Neuron (in vitro differentiated cells): ENCODE measurements around the gene ZDHHC22.

Source experiments
- H2AFZ ChIP-seq: one replicate; pipeline ENCODE4 v1.6.1; 2013; ENCODE audit warnings: low read depth, mild to moderate bottlenecking, inconsistent platforms, low read length, moderate library complexity
- H3K27me3 ChIP-seq: one replicate; pipeline ENCODE4 v1.6.1; 2013; ENCODE audit warnings: low read length; ENCODE audit not compliant: insufficient read depth
- H3K36me3 ChIP-seq: one replicate; pipeline ENCODE4 v1.6.1; 2013; ENCODE audit warnings: low read length; ENCODE audit not compliant: insufficient read depth
- H3K4me1 ChIP-seq: one replicate; pipeline ENCODE4 v1.6.1; 2013; ENCODE audit warnings: low read length; ENCODE audit not compliant: insufficient read depth
- H3K4me3 ChIP-seq: 2 replicates; pipeline ENCODE4 v1.5.1; 2013; ENCODE audit warnings: mild to moderate bottlenecking, low read length, moderate library complexity
- H3K9me3 ChIP-seq: one replicate; pipeline ENCODE4 v1.6.1; 2013; ENCODE audit warnings: low read length

The ZDHHC22 gene

GRCh38 chr14:77131206-77131605 is 10.4 kb downstream of the ZDHHC22 start:
- H3K36me3 ChIP-seq: no peaks in the 10 kb centered on the region
- no peak overlapping the region for H2AFZ ChIP-seq
- no peaks in the 10 kb centered on the region for H3K9me3 ChIP-seq
- no peak overlapping the region for H3K4me3 ChIP-seq
- no peaks in the 10 kb centered on the region for H3K4me1 ChIP-seq
- H3K27me3 ChIP-seq: no peaks in the 10 kb centered on the region

GRCh38 chr14:77130386-77130785 is 11.2 kb downstream of the ZDHHC22 start:
- no peak overlapping the region for H2AFZ ChIP-seq
- H3K9me3 ChIP-seq: no peaks in the 10 kb centered on the region
- no peak overlapping the region for H3K4me3 ChIP-seq
- H3K36me3 ChIP-seq: no peaks in the 10 kb centered on the region
- H3K4me1 ChIP-seq: no peaks in the 10 kb centered on the region
- H3K27me3 ChIP-seq: no peaks in the 10 kb centered on the region

- Histone ChIP-seq H3K4me1 (no peaks in the 10 kb centered on the region), H3K9me3 (no peaks in the 10 kb centered on the region), H2AFZ (no peak overlapping the region), H3K27me3 (no peaks in the 10 kb centered on the region), H3K36me3 (no peaks in the 10 kb centered on the region), H3K4me3 (no peak overlapping the region)
These were observed 13.1 kb downstream of the ZDHHC22 start for GRCh38 chr14:77128414-77128891.

GRCh38 chr14:77126461-77126990 is 15.1 kb downstream of the ZDHHC22 start:
- Histone ChIP-seq H3K27me3 (no peaks in the 10 kb centered on the region), H3K4me3 (no peak overlapping the region), H3K36me3 (no peaks in the 10 kb centered on the region), H3K4me1 (peaks cover 6% of the 10 kb centered on the region), H3K9me3 (no peaks in the 10 kb centered on the region), H2AFZ (no peak overlapping the region)

GRCh38 chr14:77125823-77126325 is 15.7 kb downstream of the ZDHHC22 start:
- no peak overlapping the region for H2AFZ ChIP-seq
- no peaks in the 10 kb centered on the region for H3K27me3 ChIP-seq
- H3K36me3 ChIP-seq: no peaks in the 10 kb centered on the region
- peaks cover 12% of the 10 kb centered on the region for H3K4me1 ChIP-seq
- no peaks in the 10 kb centered on the region for H3K9me3 ChIP-seq
- no peak overlapping the region for H3K4me3 ChIP-seq

GRCh38 chr14:77125281-77125801 is 16.2 kb downstream of the ZDHHC22 start:
- no peak overlapping the region for H3K4me3 ChIP-seq
- H2AFZ ChIP-seq: no peak overlapping the region
- H3K4me1 ChIP-seq: peaks cover 16% of the 10 kb centered on the region
- H3K27me3 ChIP-seq: no peaks in the 10 kb centered on the region
- H3K36me3 ChIP-seq: no peaks in the 10 kb centered on the region
- no peaks in the 10 kb centered on the region for H3K9me3 ChIP-seq

GRCh38 chr14:77124345-77125280 is 17.0 kb downstream of the ZDHHC22 start:
- Histone ChIP-seq H3K4me1 (peaks cover 16% of the 10 kb centered on the region), H3K36me3 (no peaks in the 10 kb centered on the region), H3K4me3 (peak overlapping the region; percentile 29)

GRCh38 chr14:77123381-77124325 is 17.9 kb downstream of the ZDHHC22 start:
- Histone ChIP-seq H2AFZ (no peak overlapping the region), H3K36me3 (no peaks in the 10 kb centered on the region), H3K4me3 (no peak overlapping the region), H3K4me1 (peaks cover 16% of the 10 kb centered on the region), H3K27me3 (no peaks in the 10 kb centered on the region), H3K9me3 (no peaks in the 10 kb centered on the region)

More at GRCh38 chr14:77124345-77125280, 17.0 kb downstream of the ZDHHC22 start:
- Histone ChIP-seq H2AFZ (no peak overlapping the region), H3K9me3 (no peaks in the 10 kb centered on the region), H3K27me3 (no peaks in the 10 kb centered on the region)

GRCh38 chr14:77122526-77123125 is 19.0 kb downstream of the ZDHHC22 start:
- Histone ChIP-seq H3K4me3 (no peak overlapping the region), H3K4me1 (peaks cover 16% of the 10 kb centered on the region), H3K27me3 (no peaks in the 10 kb centered on the region), H3K9me3 (no peaks in the 10 kb centered on the region), H2AFZ (no peak overlapping the region), H3K36me3 (no peaks in the 10 kb centered on the region)

- peaks cover 5% of the 10 kb centered on the region for H3K36me3 ChIP-seq
- H2AFZ ChIP-seq: no peak overlapping the region
- no peaks in the 10 kb centered on the region for H3K27me3 ChIP-seq
- H3K9me3 ChIP-seq: no peaks in the 10 kb centered on the region
- no peak overlapping the region for H3K4me3 ChIP-seq
- peaks cover 16% of the 10 kb centered on the region for H3K4me1 ChIP-seq
These were observed 20.5 kb downstream of the ZDHHC22 start for GRCh38 chr14:77120771-77121743.

GRCh38 chr14:77119851-77120250 is 21.7 kb downstream of the ZDHHC22 start:
- peaks cover 16% of the 10 kb centered on the region for H3K4me1 ChIP-seq
- peaks cover 10% of the 10 kb centered on the region for H3K36me3 ChIP-seq
- no peak overlapping the region for H3K4me3 ChIP-seq
- H2AFZ ChIP-seq: no peak overlapping the region
- H3K9me3 ChIP-seq: no peaks in the 10 kb centered on the region
- no peaks in the 10 kb centered on the region for H3K27me3 ChIP-seq
